K562 (cell line): ENCODE measurements around the gene PIK3CG.

Experiments
- CAMTA2 ChIP-seq: fragments of 250-450 bp; sonication (Bioruptor Pico); conservative IDR thresholded peaks from 2 replicates; pipeline ENCODE4 v1.5.1; 2022
- HNRNPH1 ChIP-seq: fragments of 200-400 bp; formaldehyde crosslinking; optimal IDR thresholded peaks from 2 replicates; pipeline ENCODE3; 2017; ENCODE audit warnings: low read depth, mild to moderate bottlenecking, low read length, moderate library complexity
- ZNF263 ChIP-seq: sonication (generic); formaldehyde crosslinking; IDR thresholded peaks from 2 replicates; pipeline ENCODE4 v1.8.0; 2022; ENCODE audit warnings: mild to moderate bottlenecking, missing genetic modification reagents, borderline replicate concordance
- TF ChIP-seq, protein P1 (sequence below): fragments of 450-650 bp; formaldehyde crosslinking; IDR thresholded peaks from 2 replicates; pipeline ENCODE4 v1.4.0; 2020; ENCODE audit warnings: mild to moderate bottlenecking, mixed read lengths

DNA sequence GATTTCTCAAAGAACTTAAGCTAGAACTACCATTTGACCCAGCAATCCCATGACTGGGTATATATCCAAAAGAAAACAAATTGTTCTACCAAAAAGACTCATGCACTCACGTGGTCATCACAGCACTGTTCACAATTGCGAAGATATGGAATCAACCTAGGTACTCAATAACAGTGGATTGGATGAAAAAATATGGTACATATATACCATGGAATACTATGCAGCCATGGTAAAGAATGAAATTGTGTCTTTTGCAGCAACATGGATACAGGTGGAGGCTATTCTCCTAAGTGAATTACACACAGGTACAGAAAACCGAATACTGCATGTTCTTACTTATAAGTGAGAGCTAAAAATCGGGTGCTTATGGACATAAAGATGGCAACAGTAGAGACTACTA is 61.8 kb downstream of the PIK3CG start:
- TF ChIP-seq CAMTA2 (CRISPR knock-in tag): no peak
- no peak for TF ChIP-seq ZNF263 (CRISPR knock-in tag)
- TF ChIP-seq, protein P1, sequence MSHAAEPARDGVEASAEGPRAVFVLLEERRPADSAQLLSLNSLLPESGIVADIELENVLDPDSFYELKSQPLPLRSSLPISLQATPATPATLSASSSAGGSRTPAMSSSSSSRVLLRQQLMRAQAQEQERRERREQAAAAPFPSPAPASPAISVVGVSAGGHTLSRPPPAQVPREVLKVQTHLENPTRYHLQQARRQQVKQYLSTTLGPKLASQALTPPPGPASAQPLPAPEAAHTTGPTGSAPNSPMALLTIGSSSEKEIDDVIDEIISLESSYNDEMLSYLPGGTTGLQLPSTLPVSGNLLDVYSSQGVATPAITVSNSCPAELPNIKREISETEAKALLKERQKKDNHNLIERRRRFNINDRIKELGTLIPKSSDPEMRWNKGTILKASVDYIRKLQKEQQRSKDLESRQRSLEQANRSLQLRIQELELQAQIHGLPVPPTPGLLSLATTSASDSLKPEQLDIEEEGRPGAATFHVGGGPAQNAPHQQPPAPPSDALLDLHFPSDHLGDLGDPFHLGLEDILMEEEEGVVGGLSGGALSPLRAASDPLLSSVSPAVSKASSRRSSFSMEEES: no peak
- TF ChIP-seq HNRNPH1: no peak
